Stimulated activated naive CD4-positive, alpha-beta T cell treated with Interleukin-2 at 50 U/mL for 16 hours (primary cell): Measurements from ENCODE around the gene ZBTB25.
A peak's percentile ranks its signal among the peaks of the same experiment; 100 is the strongest.

Source experiments
- DNase-seq: peaks from one replicate; lab custom pipeline; 2025; lab: John Stamatoyannopoulos, UW

Gene ZBTB25

GRCh38 chr14:64515053-64515452 lies 11.4 kb upstream of the ZBTB25 start:
- DNase-seq = no peak

- no peak for DNase-seq
Measured at GRCh38 chr14:64513271-64513670, 9.6 kb upstream of the ZBTB25 start.

GRCh38 chr14:64510825-64511671 lies 7.4 kb upstream of the ZBTB25 start:
- DNase-seq = peak; percentile 55

- no peak for DNase-seq
Measured at GRCh38 chr14:64509036-64509435, 5.4 kb upstream of the ZBTB25 start.

- DNase-seq = no peak
Measured at GRCh38 chr14:64508215-64508776, 4.7 kb upstream of the ZBTB25 start.

GRCh38 chr14:64507376-64508156 lies 3.9 kb upstream of the ZBTB25 start:
- peak; percentile 41 for DNase-seq

- no peak for DNase-seq
Measured at GRCh38 chr14:64506721-64507120, 3.1 kb upstream of the ZBTB25 start.

GRCh38 chr14:64504897-64505794 lies 1.5 kb upstream of the ZBTB25 start:
- DNase-seq = peak; percentile 82

GRCh38 chr14:64504310-64504896 lies 765 bp upstream of the ZBTB25 start, which contains the start of gene ZBTB1:
ZBTB1 (plus strand) TSS chr14:64504770; CDS start chr14:64521505, 16,735 bp downstream.
- DNase-seq = peak; percentile 90

GRCh38 chr14:64502887-64503433 lies 678 bp downstream of the ZBTB25 start:
- DNase-seq = peak; percentile 26

- DNase-seq = no peak
Measured at GRCh38 chr14:64502456-64502855, 1.2 kb downstream of the ZBTB25 start.

- DNase-seq = no peak
Measured at GRCh38 chr14:64501411-64502171, 2.0 kb downstream of the ZBTB25 start.

- DNase-seq = no peak
Measured at GRCh38 chr14:64500088-64500487, 3.5 kb downstream of the ZBTB25 start.

GRCh38 chr14:64496764-64497163 lies 6.9 kb downstream of the ZBTB25 start:
- no peak for DNase-seq

GRCh38 chr14:64495252-64495651 lies 8.4 kb downstream of the ZBTB25 start:
- no peak for DNase-seq

GRCh38 chr14:64493455-64493854 lies 10.2 kb downstream of the ZBTB25 start:
- DNase-seq = no peak

GRCh38 chr14:64491637-64492036 lies 12.0 kb downstream of the ZBTB25 start:
- DNase-seq = no peak

- no peak for DNase-seq
Measured at GRCh38 chr14:64488590-64489099, 15.0 kb downstream of the ZBTB25 start.

- no peak for DNase-seq
Measured at GRCh38 chr14:64478634-64479250, 24.9 kb downstream of the ZBTB25 start.

- no peak for DNase-seq
Measured at GRCh38 chr14:64476438-64476837, 27.2 kb downstream of the ZBTB25 start.
